Astrocyte (in vitro differentiated cells and primary cell): ENCODE results near the gene IL21R.

Experiments
- CTCF ChIP-seq: IDR thresholded peaks from 2 replicates; pipeline ENCODE4 v1.5.1; 2011; ENCODE audit warnings: low read depth, mild to moderate bottlenecking, inconsistent platforms, low read length, moderate library complexity; ENCODE audit not compliant: insufficient read depth
- EZH2 ChIP-seq: IDR thresholded peaks from 2 replicates; pipeline ENCODE4 v1.6.1; 2012; ENCODE audit warnings: mild to moderate bottlenecking, low read length, inconsistent platforms; ENCODE audit not compliant: insufficient read depth

DNA sequence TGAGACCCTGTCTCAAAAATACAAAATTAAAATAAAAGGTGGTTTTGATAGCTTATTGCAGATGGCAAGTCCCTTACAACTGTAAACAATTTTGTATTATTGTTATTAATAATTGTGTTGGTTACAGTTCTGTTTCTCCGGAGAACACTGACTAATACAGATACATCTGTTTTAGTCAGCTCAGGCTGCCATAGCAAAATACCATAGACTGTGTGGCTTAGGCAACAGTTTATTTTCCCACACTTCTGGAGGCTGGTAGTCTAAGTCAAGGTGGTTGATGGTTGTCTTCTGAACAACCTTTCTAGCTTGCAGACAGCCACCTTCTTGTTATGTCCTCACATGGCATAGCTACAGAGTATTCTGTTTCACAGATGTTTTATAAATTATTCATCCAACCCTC lies 14.2 kb upstream of the IL21R start:
- no peak for TF ChIP-seq CTCF
- no peak for TF ChIP-seq EZH2
